RWPE1 (cell line): ENCODE measurements around the gene HDHD3.

Experiments used
- CTCF ChIA-PET: fragments of 350-600 bp; sonication (Branson Sonifier 250); formaldehyde crosslinking; extraction: SDS; loops from one replicate; lab custom pipeline; 2021; lab: Yijun Ruan, JAX
- POLR2A ChIA-PET: fragments of 400-600 bp; formaldehyde crosslinking; extraction: SDS; loops from one replicate; lab custom pipeline; 2020; ENCODE audit warnings: antibody characterized with exemption; ENCODE audit not compliant: low non-redundant PET; lab: Yijun Ruan, JAX
- DNase-seq: peaks from one replicate; pipeline ENCODE4 v3.0.0; 2012; ENCODE audit warnings: low spot score
- H3K27ac ChIP-seq: fragments of 450-650 bp; 2 replicates; pipeline ENCODE4 v1.5.1; 2017
- TF ChIP-seq, protein P1 (sequence below): fragments of 450-650 bp; conservative IDR thresholded peaks from 2 replicates; pipeline ENCODE4 v1.5.1; 2017; ENCODE audit warnings: low read depth, mild to moderate bottlenecking

HDHD3 gene

DNA sequence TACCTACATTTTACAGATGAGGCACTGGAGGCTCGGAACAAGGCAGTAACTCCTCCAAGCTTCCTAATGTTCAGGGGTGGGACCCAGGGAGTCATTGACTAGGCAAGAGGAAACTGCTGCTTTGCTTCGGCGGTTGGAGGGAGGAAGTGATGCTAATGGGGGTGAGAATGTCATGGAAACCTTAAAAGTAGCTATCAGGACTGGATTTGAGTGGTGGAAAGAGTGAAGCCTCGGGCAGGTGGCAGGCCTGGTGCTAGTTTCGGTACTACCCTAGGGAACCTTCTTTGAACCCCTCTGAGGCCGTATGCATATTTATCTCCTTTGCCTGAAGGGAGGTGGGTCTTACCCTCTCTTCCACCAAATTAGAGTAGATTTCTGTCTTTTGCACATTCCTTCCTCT lies 25.8 kb downstream of the HDHD3 start:
- no peak overlapping the region for H3K27ac ChIP-seq
- TF ChIP-seq, protein P1, sequence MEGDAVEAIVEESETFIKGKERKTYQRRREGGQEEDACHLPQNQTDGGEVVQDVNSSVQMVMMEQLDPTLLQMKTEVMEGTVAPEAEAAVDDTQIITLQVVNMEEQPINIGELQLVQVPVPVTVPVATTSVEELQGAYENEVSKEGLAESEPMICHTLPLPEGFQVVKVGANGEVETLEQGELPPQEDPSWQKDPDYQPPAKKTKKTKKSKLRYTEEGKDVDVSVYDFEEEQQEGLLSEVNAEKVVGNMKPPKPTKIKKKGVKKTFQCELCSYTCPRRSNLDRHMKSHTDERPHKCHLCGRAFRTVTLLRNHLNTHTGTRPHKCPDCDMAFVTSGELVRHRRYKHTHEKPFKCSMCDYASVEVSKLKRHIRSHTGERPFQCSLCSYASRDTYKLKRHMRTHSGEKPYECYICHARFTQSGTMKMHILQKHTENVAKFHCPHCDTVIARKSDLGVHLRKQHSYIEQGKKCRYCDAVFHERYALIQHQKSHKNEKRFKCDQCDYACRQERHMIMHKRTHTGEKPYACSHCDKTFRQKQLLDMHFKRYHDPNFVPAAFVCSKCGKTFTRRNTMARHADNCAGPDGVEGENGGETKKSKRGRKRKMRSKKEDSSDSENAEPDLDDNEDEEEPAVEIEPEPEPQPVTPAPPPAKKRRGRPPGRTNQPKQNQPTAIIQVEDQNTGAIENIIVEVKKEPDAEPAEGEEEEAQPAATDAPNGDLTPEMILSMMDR = no peak
- ChIA-PET CTCF (interaction anchor here (0.6 to 0.7 kb wide), 2 partner anchors 8 to 1552 kb away, joined by 3 to 8 read pairs; no protein-coding TSS in a partner anchor), POLR2A (no interaction called here)
- no peak for DNase-seq

DNA sequence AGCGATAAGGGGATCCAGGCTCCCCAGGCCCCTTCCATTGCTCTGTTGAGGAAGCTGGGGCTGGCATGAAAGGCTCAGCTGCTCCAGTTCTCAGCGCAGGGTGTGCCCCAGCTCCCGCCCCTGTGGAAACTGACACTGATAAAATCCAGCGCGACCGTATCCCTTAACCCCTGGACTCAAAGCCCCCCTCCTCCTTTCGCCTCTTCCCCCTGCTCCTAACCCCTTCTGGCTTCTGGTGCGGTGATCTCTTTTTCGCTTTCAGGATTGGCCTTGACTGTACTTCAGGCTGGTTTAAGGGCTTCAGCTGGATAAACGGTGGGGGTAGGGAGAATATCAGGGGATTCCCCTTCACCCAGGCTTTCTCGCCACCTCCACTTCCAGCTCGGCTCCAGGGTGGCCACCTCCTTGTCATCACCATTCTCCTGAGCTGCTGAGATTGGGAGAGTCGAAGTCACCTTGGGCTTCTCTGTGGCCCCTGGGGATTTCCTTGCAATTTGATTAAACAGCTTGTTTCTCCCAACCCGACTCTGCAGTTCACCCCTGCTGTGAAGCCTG lies 26.6 kb downstream of the HDHD3 start:
- ChIA-PET POLR2A (interaction anchor here (0.6 kb wide), 1 partner anchor 18 kb away, joined by 3 read pairs; no protein-coding TSS in a partner anchor), CTCF (interaction anchor here (0.6 to 1.3 kb wide), 3 partner anchors 10 to 1911 kb away, joined by 3 read pairs; partner anchors contain the start of gene WDR31)
- no peak overlapping the region for H3K27ac ChIP-seq
- TF ChIP-seq, protein P1 = no peak
- DNase-seq = no peak

DNA sequence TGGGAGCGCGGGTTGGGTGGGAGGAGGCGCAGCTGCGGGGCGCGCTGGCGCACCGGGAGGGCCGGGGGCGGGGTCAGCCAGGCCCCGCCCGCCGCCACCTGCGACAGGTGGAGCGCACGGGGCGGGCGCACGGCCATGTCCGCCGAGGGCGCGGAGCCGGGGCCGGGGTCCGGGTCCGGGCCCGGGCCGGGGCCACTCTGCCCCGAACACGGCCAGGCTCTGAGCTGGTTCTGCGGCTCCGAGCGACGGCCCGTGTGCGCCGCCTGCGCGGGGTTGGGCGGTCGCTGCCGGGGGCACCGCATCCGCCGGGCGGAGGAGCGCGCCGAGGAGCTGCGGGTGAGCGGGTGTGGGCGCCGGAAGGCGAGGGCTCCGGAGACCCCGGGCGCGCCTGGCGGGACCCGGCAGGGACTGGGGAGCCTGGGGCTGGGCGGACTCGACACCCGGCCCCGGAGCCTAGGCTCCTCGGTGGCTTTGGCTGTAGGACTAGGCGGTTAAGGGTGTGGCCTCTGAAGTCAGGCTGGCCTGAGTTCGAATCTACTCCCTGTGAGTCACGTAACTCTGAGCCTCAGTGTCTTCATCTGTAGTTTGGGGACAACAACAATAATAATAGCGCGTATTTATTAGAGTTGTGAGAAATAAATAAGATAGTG lies 27.2 kb downstream of the HDHD3 start, which contains the start of gene BSPRY:
Gene BSPRY (plus strand): TSS at position 97 of the 650 bp plus-strand sequence. CDS start 39 bp downstream, at position 136.
- TF ChIP-seq, protein P1 = no peak
- H3K27ac ChIP-seq = no peak within 1 kb of the TSS
- POLR2A ChIA-PET = interaction anchor here (0.6 kb wide), 1 partner anchor 19 kb away, joined by 3 read pairs; no protein-coding TSS in a partner anchor
- peak; percentile 54 for DNase-seq
- CTCF ChIA-PET = interaction anchor here (0.6 to 1.3 kb wide), 3 partner anchors 10 to 242 kb away, joined by 3 to 5 read pairs (median 3); partner anchors contain the start of gene WDR31

DNA sequence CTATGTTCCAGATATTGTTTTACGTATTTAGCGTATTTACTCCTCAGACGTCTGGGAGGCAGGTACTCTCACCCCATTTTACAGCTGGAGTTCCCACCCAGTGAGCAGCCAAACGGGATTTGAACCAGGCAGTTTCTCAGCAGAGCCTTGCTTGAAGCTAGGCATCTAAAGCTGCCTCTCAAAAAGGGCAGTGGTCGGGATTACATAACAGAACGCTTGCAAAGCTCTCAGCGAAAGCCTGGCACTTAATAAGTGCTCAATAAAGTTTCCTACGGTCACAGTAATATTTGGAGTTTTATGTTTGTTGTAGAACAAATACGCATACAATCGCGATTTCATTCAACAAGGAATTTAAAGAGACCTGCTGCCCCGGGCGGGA lies 27.7 kb downstream of the HDHD3 start:
- TF ChIP-seq, protein P1 = no peak
- ChIA-PET POLR2A (no interaction called here), CTCF (interaction anchor here (0.6 to 1.3 kb wide), 4 partner anchors 9 to 242 kb away, joined by 3 to 5 read pairs (median 3); partner anchors contain the start of gene WDR31)
- no peak for DNase-seq
- no peak overlapping the region for H3K27ac ChIP-seq

DNA sequence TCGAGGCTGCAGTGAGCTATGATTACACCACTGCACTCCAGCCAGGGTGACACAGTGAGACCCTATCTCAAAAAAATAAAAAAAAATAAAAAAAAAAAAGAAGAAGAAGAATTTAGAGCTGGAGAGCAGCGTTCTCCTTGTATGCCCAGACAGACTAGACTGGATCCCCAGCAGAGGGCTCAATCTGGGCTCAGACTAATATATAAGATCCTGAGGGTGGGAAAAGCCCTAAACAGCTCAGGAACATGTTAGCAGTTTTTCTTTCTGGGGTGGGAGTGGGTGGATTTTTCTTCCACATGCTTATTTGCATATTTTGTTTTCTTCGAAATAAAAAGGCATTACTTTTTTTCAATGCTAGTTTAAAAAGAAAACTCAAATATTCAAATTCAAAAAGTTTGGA lies 28.3 kb downstream of the HDHD3 start:
- ChIA-PET CTCF (interaction anchor here (0.8 kb wide), 1 partner anchor 9 kb away, joined by 3 read pairs; no protein-coding TSS in a partner anchor), POLR2A (no interaction called here)
- DNase-seq = no peak
- TF ChIP-seq, protein P1 = no peak
- H3K27ac ChIP-seq = no peak overlapping the region

DNA sequence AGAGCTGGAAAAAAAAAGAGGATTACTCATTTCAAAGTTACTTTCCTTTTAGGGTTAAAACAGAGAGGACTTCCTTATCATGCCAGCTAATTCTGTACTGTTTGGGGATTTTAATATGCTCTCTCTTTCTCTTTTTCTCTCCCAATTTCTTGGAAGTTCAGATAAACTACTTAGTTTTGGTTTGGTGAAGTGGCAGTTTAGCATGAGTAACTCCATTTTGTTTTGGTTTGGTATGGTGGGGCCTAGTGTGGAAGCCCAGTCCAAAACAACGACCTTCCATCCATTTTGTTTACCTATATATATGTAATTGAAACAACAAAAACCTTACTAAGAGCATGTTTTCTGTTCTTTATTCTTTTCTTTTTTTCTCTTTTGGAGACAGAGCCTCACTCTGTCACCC lies 31.1 kb downstream of the HDHD3 start:
- ChIA-PET POLR2A (no interaction called here), CTCF (interaction anchor here (0.5 to 1.1 kb wide), 3 partner anchors 17 to 100 kb away, joined by 3 to 5 read pairs (median 3); no protein-coding TSS in a partner anchor)
- H3K27ac ChIP-seq = no peak overlapping the region
- DNase-seq = no peak
- TF ChIP-seq, protein P1 = no peak
